B cell (primary cell): Measurements from ENCODE around the gene PHACTR1. TPM values are rescaled to one million over a fixed set of nuclear protein-coding genes. Genes with fewer than 3 reads are reported as not detected.

Experiments used
- ATAC-seq: fragments of 200-7000 bp; cut with Tn5 transposase; one replicate; pipeline ENCODE4 v1.10.0; 2021; ENCODE audit warnings: low read depth, mild to moderate bottlenecking, moderate number of reproducible peaks, moderate library complexity
- CTCF ChIA-PET: fragments of 350-600 bp; sonication (Branson Sonifier 250); formaldehyde crosslinking; loops from one replicate; lab custom pipeline; 2021; ENCODE audit warnings: antibody characterized with exemption, inconsistent platforms; lab: Charles Lee
- POLR2A ChIA-PET: fragments of 350-600 bp; sonication (Branson Sonifier 250); formaldehyde crosslinking; loops from one replicate; lab custom pipeline; 2021; ENCODE audit warnings: antibody characterized with exemption; lab: Charles Lee
- DNase-seq: peaks from one replicate; pipeline ENCODE4 v3.0.0; 2013
- H2AFZ ChIP-seq: 2 replicates; pipeline ENCODE4 v1.6.1; 2012; ENCODE audit warnings: mild to moderate bottlenecking, low read depth, low read length; ENCODE audit not compliant: insufficient read depth, poor library complexity, severe bottlenecking
- H3K27ac ChIP-seq, 2 donors: 1 replicate in 1 of 2; 2 replicates in 1 of 2; pipeline ENCODE4 v1.5.1; 2012 to 2013; ENCODE audit warnings: low read length in 2 of 2, mild to moderate bottlenecking in 2 of 2, moderate library complexity in 1 of 2
- H3K27me3 ChIP-seq, 4 experiments: fragments of 200-600 bp in 1 of 4; sonication (generic) in 1 of 4; replicated peaks in 1 of 4; 1 replicate in 2 of 4; 2 replicates in 2 of 4; pipeline versions ENCODE4 v1.6.1 to v1.7.0; 2013 to 2016; ENCODE audit warnings: low read length in 3 of 4, mild to moderate bottlenecking in 2 of 4, mixed read lengths in 1 of 4, moderate library complexity in 1 of 4; ENCODE audit not compliant: insufficient read depth in 4 of 4, control insufficient read depth in 3 of 4; ENCODE audit errors: control extremely low read depth in 1 of 4
- H3K36me3 ChIP-seq, 2 experiments: replicated peaks in 1 of 2; 1 replicate in 1 of 2; 2 replicates in 1 of 2; pipeline versions ENCODE4 v1.6.1 to v1.7.1; 2013; ENCODE audit warnings: low read length in 1 of 2; ENCODE audit not compliant: insufficient read depth in 2 of 2, control insufficient read depth in 1 of 2; ENCODE audit errors: control extremely low read depth in 1 of 2, extremely low read depth in 1 of 2
- H3K4me1 ChIP-seq, 2 donors: fragments of 200-600 bp in 1 of 2; sonication (generic) in 1 of 2; 1 replicate in 1 of 2; 2 replicates in 1 of 2; pipeline versions ENCODE4 v1.5.1 to v1.6.1; 2013 to 2017; ENCODE audit warnings: low read length in 2 of 2; ENCODE audit not compliant: control insufficient read depth in 2 of 2, insufficient read depth in 2 of 2
- H3K4me2 ChIP-seq: replicated peaks from 2 replicates; pipeline ENCODE3; 2012; ENCODE audit warnings: mild to moderate bottlenecking, low read depth, low read length; ENCODE audit not compliant: poor library complexity, severe bottlenecking
- H3K4me3 ChIP-seq, 5 experiments: fragments of 200-600 bp in 1 of 5; sonication (generic) in 1 of 5; 1 replicate in 3 of 5; 2 replicates in 2 of 5; pipeline versions ENCODE4 v1.5.1 to v1.7.0; 2011 to 2016; ENCODE audit warnings: low read length in 4 of 5, mild to moderate bottlenecking in 4 of 5, low read depth in 2 of 5, control low read depth in 1 of 5, moderate library complexity in 1 of 5; ENCODE audit not compliant: insufficient read depth in 1 of 5; ENCODE audit errors: control extremely low read depth in 1 of 5, extremely low read depth in 1 of 5
- H3K79me2 ChIP-seq: fragments of 200-600 bp; sonication (generic); one replicate; pipeline ENCODE4 v1.6.0; 2016; ENCODE audit warnings: low read length; ENCODE audit not compliant: control insufficient read depth, insufficient read depth
- H3K9ac ChIP-seq: fragments of 200-600 bp; sonication (generic); 2 replicates; pipeline ENCODE4 v1.6.1; 2017; ENCODE audit warnings: mild to moderate bottlenecking, low read length, moderate library complexity
- H3K9me3 ChIP-seq, 3 donors: one replicate each; pipeline versions ENCODE4 v1.6.1 to v1.7.1; 2013; ENCODE audit warnings: low read length in 2 of 3; ENCODE audit not compliant: control insufficient read depth in 2 of 3, insufficient read depth in 1 of 3; ENCODE audit errors: control extremely low read depth in 1 of 3
- H4K20me1 ChIP-seq: 2 replicates; pipeline ENCODE4 v1.6.0; 2012; ENCODE audit warnings: mild to moderate bottlenecking, low read length; ENCODE audit not compliant: insufficient read depth, control insufficient read depth, poor library complexity, severe bottlenecking
- H3K27ac Mint-ChIP-seq: one replicate; pipeline ENCODE4 v1.8.0; 2021; ENCODE audit warnings: mixed read lengths
- H3K27me3 Mint-ChIP-seq: one replicate; pipeline ENCODE4 v1.8.0; 2021; ENCODE audit warnings: mixed read lengths
- H3K4me1 Mint-ChIP-seq: one replicate; pipeline ENCODE4 v1.8.0; 2021; ENCODE audit warnings: mixed read lengths
- H3K4me3 Mint-ChIP-seq: one replicate; pipeline ENCODE4 v1.8.0; 2021; ENCODE audit warnings: mixed read lengths
- H3K9me3 Mint-ChIP-seq: one replicate; pipeline ENCODE4 v1.8.0; 2022; ENCODE audit warnings: mixed read lengths; ENCODE audit not compliant: insufficient read depth
- CTCF ChIP-seq: fragments of 200-600 bp; IDR thresholded peaks from one replicate; pipeline ENCODE4 v1.8.0; 2022; ENCODE audit warnings: antibody characterized with exemption, mild to moderate bottlenecking
- EZH2 ChIP-seq: IDR thresholded peaks from 2 replicates; pipeline ENCODE4 v1.6.1; 2012; ENCODE audit warnings: borderline replicate concordance, low read depth, mild to moderate bottlenecking, moderate library complexity, low read length; ENCODE audit not compliant: insufficient read depth, poor library complexity, severe bottlenecking
- WGBS: methylation state at CpG from one replicate; pipeline ENCODE4 v1.1.5; 2013; ENCODE audit warnings: missing lambda C conversion rate; ENCODE audit not compliant: insufficient coverage; 5-methylcytosine and 5-hydroxymethylcytosine counted together
- intact Hi-C: fragments of 100-400 bp; cut with micrococcal nuclease; formaldehyde crosslinking; loops from one replicate; pipeline ENCODE4 v1.10.0; 2022
- polyA plus RNA-seq: library from polyadenylated mRNA; depleted of rRNA; stranded (reverse); fragments of >200 nt; gene quantifications from 2 replicates; pipeline ENCODE4 v1.2.3, GENCODE V29; 2012
- total RNA-seq, 2 donors: library from RNA; stranded (reverse); fragments of 120-200 nt in 1 of 2; gene quantifications; 1 replicate in 1 of 2; 2 replicates in 1 of 2; pipeline versions ENCODE4 v1.2.3 to v1.2.4, GENCODE V29; 2013 to 2022

Gene PHACTR1
- total and polyA plus RNA-seq, 2 donors (not counting 1 experiment from before 2014, with no cell fraction given) = 30.2 to 129 TPM

GRCh38 chr6:13250703-13251102, 534.1 kb downstream of the PHACTR1 start:
- DNase-seq (no peak), ATAC-seq (no peak)
- CTCF ChIA-PET = interaction anchor here (1.6 to 2.1 kb wide), 3 partner anchors 24 to 56 kb away, joined by 4 to 9 read pairs (median 6); no protein-coding TSS in a partner anchor
- peaks cover 39% of the 10 kb centered on the region for H3K4me1 Mint-ChIP-seq
- peaks cover 1% of the 10 kb centered on the region for H3K27me3 Mint-ChIP-seq
- Histone ChIP-seq H3K27ac (no peak overlapping the region), H3K79me2 (peaks cover 16% of the 10 kb centered on the region), H3K9ac (no peak overlapping the region), H3K27me3 (no peaks in the 10 kb centered on the region), H3K9me3 (peaks cover 0 to 4% (median under 1%) of the 10 kb centered on the region in 3 donors), H3K4me3 (no peak overlapping the region), H3K4me1 (peaks cover 22% of the 10 kb centered on the region in 2 donors), H4K20me1 (no peaks in the 10 kb centered on the region), H2AFZ (no peak overlapping the region), H3K4me2 (no peak overlapping the region), H3K36me3 (no peaks in the 10 kb centered on the region)
- no peak overlapping the region for H3K4me3 Mint-ChIP-seq
- TF ChIP-seq CTCF (no peak), EZH2 (no peak)
- H3K27ac Mint-ChIP-seq = no peak overlapping the region
- POLR2A ChIA-PET = interaction anchor here (0.6 to 1.3 kb wide), 2 partner anchors 15 to 27 kb away, joined by 3 read pairs; no protein-coding TSS in a partner anchor
- WGBS = 66% methylated on average over 5 of the region's 6 CpGs
- no peaks in the 10 kb centered on the region for H3K9me3 Mint-ChIP-seq
- intact Hi-C loops = no loop called here

- CTCF ChIA-PET = interaction anchor here (1.6 to 2.1 kb wide), 3 partner anchors 23 to 56 kb away, joined by 4 to 9 read pairs (median 6); no protein-coding TSS in a partner anchor
- H3K4me3 Mint-ChIP-seq = no peak overlapping the region
- H3K4me2 ChIP-seq = no peak overlapping the region
- TF ChIP-seq EZH2 (no peak), CTCF (no peak)
- ATAC-seq (no peak), DNase-seq (no peak)
- H3K27ac ChIP-seq = no peak overlapping the region
- H3K79me2 ChIP-seq = peaks cover 21% of the 10 kb centered on the region
- H2AFZ ChIP-seq = no peak overlapping the region
- H3K9me3 ChIP-seq = peaks cover 0 to 9% (median 5%) of the 10 kb centered on the region in 3 donors
- no peaks in the 10 kb centered on the region for H3K9me3 Mint-ChIP-seq
- POLR2A ChIA-PET = interaction anchor here (0.6 to 1.3 kb wide), 2 partner anchors 15 to 27 kb away, joined by 3 read pairs; no protein-coding TSS in a partner anchor
- 94% methylated on average over 8 of the region's 9 CpGs for WGBS
- peaks cover 39% of the 10 kb centered on the region for H3K4me1 Mint-ChIP-seq
- no peak overlapping the region for H3K27ac Mint-ChIP-seq
- H3K36me3 ChIP-seq = no peaks in the 10 kb centered on the region
- H3K9ac ChIP-seq = no peak overlapping the region
- no peaks in the 10 kb centered on the region for H4K20me1 ChIP-seq
- H3K27me3 Mint-ChIP-seq = no peaks in the 10 kb centered on the region
- H3K4me3 ChIP-seq = no peak overlapping the region
- intact Hi-C loops = no loop called here
- H3K27me3 ChIP-seq = no peaks in the 10 kb centered on the region
- peaks cover 27% of the 10 kb centered on the region in 2 donors for H3K4me1 ChIP-seq
Measured at GRCh38 chr6:13251242-13251641, 534.7 kb downstream of the PHACTR1 start.
